Vagina (tissue), 2 donors: Measurements from ENCODE around the gene DBN1.

Experiments
- POLR2A ChIP-seq, 2 donors: fragments of 450-650 bp; IDR thresholded peaks; one replicate each; pipeline ENCODE4 v1.6.1; 2017; ENCODE audit warnings: antibody characterized with exemption in 2 of 2, mild to moderate bottlenecking in 2 of 2, moderate library complexity in 2 of 2
- TF ChIP-seq, protein P1 (sequence below), 3 experiments: fragments of 450-650 bp in 2 of 3; fragments of 200-600 bp in 1 of 3; sonication (generic) in 1 of 3; IDR thresholded peaks; one replicate each; pipeline ENCODE4 v1.5.1; 2017 to 2019; ENCODE audit warnings: antibody characterized with exemption in 3 of 3, mild to moderate bottlenecking in 2 of 3, moderate library complexity in 2 of 3

- TF ChIP-seq, protein P1, sequence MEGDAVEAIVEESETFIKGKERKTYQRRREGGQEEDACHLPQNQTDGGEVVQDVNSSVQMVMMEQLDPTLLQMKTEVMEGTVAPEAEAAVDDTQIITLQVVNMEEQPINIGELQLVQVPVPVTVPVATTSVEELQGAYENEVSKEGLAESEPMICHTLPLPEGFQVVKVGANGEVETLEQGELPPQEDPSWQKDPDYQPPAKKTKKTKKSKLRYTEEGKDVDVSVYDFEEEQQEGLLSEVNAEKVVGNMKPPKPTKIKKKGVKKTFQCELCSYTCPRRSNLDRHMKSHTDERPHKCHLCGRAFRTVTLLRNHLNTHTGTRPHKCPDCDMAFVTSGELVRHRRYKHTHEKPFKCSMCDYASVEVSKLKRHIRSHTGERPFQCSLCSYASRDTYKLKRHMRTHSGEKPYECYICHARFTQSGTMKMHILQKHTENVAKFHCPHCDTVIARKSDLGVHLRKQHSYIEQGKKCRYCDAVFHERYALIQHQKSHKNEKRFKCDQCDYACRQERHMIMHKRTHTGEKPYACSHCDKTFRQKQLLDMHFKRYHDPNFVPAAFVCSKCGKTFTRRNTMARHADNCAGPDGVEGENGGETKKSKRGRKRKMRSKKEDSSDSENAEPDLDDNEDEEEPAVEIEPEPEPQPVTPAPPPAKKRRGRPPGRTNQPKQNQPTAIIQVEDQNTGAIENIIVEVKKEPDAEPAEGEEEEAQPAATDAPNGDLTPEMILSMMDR (IDR thresholded peaks at IDR 0.05) = no peak
- TF ChIP-seq POLR2A (IDR thresholded peaks at IDR 0.05) = no peak
Measured at GRCh38 chr5:177484902-177485549, 11.6 kb upstream of the DBN1 start.
